ENCODE measurements around the gene RASA1.

The RASA1 gene

GRCh38 chr5:87361031-87361445 lies 93.4 kb downstream of the RASA1 start:
- DNase-seq (ENCODE audit: low read depth in 2 of 2): no peak

GRCh38 chr5:87361536-87362213 lies 94.0 kb downstream of the RASA1 start:
- DNase-seq (ENCODE audit: low read depth in 2 of 2): no peak

GRCh38 chr5:87367243-87367642 lies 99.6 kb downstream of the RASA1 start:
- no peak for DNase-seq (ENCODE audit: low read depth in 2 of 2)

- no peak for DNase-seq (ENCODE audit: low read depth in 2 of 2)
Observed at GRCh38 chr5:87368601-87369000, 100.9 kb downstream of the RASA1 start.

- no peak for DNase-seq (ENCODE audit: low read depth in 2 of 2)
Observed at GRCh38 chr5:87369431-87369830, 101.7 kb downstream of the RASA1 start.

DNA sequence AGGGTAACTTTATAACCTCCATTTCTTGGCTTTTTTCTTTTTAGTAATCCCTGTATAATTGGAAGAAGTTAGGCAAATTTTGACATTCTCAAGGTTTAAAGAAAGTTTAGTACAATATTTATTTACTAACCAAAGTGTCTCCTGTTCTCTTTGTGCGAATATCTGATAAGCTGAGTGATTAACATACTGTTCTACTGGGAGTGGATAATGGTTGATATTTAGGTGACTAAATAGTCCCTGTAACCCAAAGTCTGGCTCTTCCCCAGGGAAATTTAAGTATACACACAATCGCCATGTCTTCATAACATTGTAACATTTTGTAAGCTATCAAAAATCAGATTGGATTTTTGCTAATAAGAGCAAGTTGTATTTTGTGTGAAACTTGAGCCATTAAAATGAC lies 105.0 kb downstream of the RASA1 start:
- DNase-seq (ENCODE audit: low read depth in 2 of 2): no peak

DNA sequence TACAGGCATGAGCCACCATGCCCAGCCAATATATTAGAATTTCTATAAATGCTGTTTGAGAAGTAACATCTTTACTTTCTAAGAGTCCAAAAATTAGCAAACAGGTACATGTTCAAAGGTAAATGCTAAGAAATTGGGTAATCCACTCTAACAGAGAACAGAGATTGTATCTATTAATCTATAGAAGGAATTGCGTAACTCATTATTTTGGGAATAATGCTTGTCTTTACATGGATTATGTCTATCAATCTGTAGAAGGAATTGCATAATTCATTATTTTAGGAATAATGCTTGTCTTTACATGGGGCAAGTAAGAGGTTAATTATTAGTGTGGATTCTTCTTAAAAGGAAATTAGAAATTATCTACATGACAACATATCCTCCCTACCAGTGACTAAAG lies 114.5 kb downstream of the RASA1 start:
- DNase-seq (ENCODE audit: low read depth in 2 of 2): no peak

DNA sequence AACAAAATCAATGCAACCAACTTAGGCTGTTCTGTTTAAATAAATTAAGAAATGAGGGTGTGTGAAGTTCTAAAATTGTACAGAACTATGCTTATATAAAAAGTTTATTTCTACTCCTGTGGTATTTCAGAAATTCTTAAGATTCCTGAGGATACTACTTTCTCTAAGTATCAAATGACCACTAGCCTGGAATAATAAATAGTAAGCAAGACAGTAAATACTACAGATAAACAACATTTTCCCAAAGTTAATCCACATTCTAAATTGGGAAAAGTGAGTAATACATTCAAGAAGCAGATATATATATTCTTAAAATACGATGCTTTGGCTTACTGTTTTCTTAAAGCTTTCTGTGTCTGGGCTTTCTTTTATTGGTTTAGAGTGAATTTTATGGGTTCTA lies 115.5 kb downstream of the RASA1 start:
- no peak for DNase-seq (ENCODE audit: low read depth in 2 of 2)

GRCh38 chr5:87385802-87386201 lies 118.1 kb downstream of the RASA1 start:
- no peak for DNase-seq (ENCODE audit: low read depth in 2 of 2)

DNA sequence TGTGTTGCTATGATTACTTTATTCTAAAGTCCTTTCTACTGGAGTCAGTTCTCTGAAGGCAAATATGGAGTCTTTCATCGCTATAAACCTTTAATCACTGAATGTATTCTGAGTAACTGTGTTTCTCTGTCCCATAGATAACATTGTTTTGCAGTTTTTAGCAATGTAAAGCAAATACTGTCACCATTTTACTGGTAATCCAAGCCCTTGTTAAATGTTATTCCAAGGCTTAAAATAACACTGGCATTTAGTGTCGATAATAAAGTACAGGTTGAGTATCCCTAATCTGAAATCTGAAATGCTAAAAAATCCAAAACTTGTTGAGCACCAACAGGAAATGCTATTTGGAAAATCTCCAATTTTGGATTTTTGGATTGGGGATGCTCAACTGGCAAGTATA lies 120.4 kb downstream of the RASA1 start:
- no peak for DNase-seq (ENCODE audit: low read depth in 2 of 2)

GRCh38 chr5:87389296-87390034 lies 121.8 kb downstream of the RASA1 start:
- DNase-seq (ENCODE audit: low read depth in 2 of 2): no peak

- DNase-seq (ENCODE audit: low read depth in 2 of 2): no peak
Observed at GRCh38 chr5:87390075-87390474, 122.4 kb downstream of the RASA1 start.

DNA sequence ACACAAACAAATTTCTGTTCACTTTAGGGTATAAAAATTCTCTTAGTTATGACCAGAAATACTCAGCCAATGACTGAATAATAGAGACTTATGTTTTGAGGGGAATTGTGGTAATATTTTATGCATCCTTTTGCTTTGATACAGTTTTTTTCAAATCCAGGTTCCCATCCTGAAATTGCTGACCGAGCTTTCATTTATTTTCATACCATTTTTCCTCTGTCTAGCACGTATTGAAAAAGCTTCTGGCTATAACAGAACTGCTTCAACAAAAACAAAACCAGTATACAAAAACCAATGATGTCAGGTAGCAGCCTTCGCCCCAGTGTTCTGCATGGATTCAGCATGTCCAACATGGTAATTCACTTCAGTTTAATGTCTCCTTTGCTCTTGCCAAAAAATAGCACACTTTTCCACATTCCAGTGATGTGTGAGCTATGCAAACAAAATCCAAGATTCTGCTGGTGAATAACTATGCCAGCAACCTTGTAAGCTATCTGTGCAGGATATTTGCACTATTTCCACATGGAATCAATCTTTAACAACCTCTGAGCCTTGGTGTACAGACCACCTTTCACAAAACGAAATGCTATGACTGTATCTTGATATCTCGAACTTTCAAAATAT lies 123.0 kb downstream of the RASA1 start:
- DNase-seq (ENCODE audit: low read depth in 2 of 2): no peak

GRCh38 chr5:87392170-87392569 lies 124.5 kb downstream of the RASA1 start:
- no peak for DNase-seq (ENCODE audit: low read depth in 2 of 2)

- no peak for DNase-seq (ENCODE audit: low read depth in 2 of 2)
Observed at GRCh38 chr5:87392801-87393200, 125.1 kb downstream of the RASA1 start.

DNA sequence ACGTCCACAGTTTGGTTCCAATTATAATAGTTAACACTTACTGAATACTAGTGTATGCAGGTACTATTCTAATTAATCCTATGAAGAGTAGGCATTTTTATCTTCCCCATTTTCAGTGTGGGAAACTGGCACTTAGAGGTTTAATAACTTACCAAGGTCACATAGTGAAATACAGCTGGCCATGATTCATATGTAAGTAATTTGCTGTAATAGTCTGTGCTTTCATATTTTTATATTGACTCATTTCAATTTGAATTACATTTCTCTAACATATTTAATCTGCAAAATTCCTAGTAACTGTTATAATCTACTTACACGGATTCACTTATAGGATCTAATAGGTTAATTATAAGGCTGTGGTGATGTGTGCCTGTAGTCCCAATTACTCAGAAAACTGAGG lies 125.6 kb downstream of the RASA1 start:
- no peak for DNase-seq (ENCODE audit: low read depth in 2 of 2)

- DNase-seq (ENCODE audit: low read depth in 2 of 2): no peak
Observed at GRCh38 chr5:87394411-87395165, 126.9 kb downstream of the RASA1 start.

DNA sequence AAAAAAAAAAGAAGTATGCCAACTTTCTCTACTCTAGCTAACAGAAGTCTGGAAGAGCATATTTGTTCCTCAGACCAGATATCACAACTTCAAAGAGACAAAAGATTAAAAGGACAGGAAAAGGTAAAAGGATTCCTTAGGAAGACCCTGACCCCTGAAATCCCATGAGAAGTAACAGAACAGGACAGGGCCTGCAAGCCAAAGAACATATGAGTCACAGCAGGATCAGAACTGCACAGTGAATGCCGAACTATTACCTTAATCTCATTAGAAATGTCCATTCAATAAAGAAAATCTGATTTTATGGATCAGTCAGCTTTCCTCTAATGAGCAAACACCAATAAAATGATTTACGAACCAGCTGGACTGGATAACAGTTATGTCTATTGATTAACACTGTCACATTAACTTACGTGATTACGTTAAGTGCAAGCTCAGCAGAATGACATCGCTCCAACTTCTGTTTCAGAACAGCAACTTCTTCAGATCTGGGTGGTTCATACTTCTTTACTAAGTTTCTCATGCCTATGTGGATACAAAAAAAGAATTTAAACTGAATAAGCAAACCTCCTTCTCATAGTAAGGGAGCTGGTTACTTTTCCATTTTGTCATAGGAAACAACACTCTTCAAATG lies 131.4 kb downstream of the RASA1 start:
- no peak for DNase-seq (ENCODE audit: low read depth in 2 of 2)

DNA sequence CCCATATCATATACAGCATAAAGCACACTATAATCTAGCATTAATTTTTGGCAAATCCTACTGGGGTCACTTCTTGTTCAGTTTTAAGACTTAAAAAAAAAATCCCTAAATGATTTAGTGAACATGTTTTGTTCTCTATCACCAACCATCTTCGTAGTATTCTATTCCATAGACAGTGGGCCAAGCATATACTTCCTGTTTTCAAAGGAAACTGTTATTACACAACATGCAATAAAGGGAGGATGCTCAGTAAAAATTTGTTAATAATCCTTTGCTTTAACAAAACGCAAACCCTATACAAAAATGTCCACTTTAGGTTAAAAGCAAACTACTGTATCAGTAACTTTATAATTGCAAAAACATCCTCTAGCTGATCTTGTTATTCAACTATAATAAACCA lies 132.0 kb downstream of the RASA1 start:
- DNase-seq (ENCODE audit: low read depth in 2 of 2): no peak

GRCh38 chr5:87400305-87400899 lies 132.7 kb downstream of the RASA1 start:
- DNase-seq (ENCODE audit: low read depth in 2 of 2): no peak

DNA sequence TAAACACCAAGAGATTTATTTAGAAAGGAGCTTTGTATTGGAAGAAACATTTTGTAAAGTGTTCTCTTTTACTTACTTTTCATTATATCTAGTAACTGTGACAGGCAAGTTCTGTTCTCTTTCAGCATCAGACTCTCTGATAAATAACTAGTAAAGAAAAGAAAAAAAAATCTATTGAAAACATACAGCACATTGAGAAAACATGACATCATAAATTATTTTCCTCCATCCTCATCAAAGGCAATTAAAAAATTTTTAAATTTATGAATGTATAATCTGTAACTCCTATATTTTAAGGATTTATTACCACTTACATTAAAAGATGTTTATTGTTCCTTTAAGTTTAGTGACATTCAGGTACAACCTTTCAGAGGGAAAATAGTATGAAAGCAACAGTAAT lies 133.9 kb downstream of the RASA1 start:
- no peak for DNase-seq (ENCODE audit: low read depth in 2 of 2)

DNA sequence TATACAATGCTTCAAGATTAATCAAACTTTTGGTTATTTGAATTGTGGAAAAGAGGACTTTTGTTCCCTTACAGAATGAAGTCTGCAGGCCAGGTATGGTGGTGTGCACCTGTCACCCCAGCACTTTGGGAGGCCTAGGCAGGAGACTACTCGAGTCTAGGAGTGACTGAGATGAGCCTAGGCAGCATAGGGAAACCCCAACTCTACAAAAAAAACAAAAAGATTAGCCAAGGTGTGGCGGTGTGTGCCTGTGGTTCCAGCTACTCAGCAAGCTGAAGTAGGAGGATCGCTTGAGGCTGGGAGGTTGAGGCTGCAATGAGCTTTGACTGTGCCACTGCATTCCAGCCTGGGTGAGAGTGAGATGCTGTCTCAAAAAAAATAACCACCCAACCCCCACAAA lies 135.7 kb downstream of the RASA1 start:
- DNase-seq (ENCODE audit: low read depth in 2 of 2): no peak

All from stimulated activated CD8-positive, alpha-beta memory T cell treated with anti-CD3 and anti-CD28 coated beads, Interleukin-2, amount 100 ng/mL, for 48 hours (primary cell).